Measurements from ENCODE around the gene AGA. TPM values are rescaled to one million over a fixed set of nuclear protein-coding genes. Genes with fewer than 3 reads are reported as not detected.

The AGA gene
- total and polyA plus RNA-seq, 2 of the 13 experiments (the other 11 are each of a cell fraction or from before 2014, with no cell fraction given) = 21.9 to 22.3 TPM

DNA sequence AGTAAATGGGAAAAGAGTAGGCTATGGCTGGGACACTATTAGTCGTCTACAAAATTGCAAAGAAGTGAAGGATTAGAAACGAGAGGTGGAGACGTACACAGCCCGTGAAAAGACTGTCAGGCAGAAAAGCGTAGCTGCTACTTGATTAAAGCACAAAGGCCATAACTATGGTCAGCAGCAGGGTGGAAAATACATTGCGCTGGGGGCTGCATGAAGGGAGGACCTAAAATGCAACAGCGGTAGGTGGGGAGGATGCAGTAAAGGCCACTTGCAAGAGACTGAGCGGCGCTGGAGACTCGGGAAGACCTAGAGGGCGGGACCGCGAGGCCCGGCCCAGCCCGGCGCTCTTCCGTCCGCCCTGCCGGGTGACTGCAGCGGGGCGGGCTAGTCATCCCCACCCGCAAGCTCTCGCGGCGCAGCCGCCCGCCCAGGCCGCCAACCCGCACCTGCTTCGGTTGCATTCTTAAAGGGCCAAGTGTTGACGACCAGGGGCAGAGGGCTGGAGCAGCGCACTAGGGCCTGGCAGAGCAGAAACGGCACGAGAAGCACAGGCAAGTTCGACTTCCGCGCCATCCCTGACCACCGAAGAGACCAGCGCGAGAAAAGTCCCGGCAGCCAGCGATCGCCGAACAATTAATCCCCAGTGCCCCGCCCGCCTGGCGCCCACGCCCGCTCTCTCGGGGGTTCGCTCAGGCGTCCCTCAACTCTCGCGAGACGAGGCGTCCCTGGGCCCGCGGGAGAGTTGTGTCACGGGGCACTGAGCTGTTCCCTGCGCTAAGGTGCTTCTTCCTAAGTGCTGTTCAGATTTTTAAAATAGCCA is at the start of gene AGA (continued):
- TF ChIP-seq, protein P1, sequence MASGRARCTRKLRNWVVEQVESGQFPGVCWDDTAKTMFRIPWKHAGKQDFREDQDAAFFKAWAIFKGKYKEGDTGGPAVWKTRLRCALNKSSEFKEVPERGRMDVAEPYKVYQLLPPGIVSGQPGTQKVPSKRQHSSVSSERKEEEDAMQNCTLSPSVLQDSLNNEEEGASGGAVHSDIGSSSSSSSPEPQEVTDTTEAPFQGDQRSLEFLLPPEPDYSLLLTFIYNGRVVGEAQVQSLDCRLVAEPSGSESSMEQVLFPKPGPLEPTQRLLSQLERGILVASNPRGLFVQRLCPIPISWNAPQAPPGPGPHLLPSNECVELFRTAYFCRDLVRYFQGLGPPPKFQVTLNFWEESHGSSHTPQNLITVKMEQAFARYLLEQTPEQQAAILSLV (CRISPR knock-in tag; IDR thresholded peaks at IDR 0.05; ENCODE audit: borderline replicate concordance) = peak; percentile 54; the same call in 1 of the 2 replicates
- TF ChIP-seq, protein P2, sequence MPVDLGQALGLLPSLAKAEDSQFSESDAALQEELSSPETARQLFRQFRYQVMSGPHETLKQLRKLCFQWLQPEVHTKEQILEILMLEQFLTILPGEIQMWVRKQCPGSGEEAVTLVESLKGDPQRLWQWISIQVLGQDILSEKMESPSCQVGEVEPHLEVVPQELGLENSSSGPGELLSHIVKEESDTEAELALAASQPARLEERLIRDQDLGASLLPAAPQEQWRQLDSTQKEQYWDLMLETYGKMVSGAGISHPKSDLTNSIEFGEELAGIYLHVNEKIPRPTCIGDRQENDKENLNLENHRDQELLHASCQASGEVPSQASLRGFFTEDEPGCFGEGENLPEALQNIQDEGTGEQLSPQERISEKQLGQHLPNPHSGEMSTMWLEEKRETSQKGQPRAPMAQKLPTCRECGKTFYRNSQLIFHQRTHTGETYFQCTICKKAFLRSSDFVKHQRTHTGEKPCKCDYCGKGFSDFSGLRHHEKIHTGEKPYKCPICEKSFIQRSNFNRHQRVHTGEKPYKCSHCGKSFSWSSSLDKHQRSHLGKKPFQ (CRISPR knock-in tag; IDR thresholded peaks at IDR 0.05; ENCODE audit: insufficient replicate concordance) = peak; percentile 17
- TF ChIP-seq MBNL3 (CRISPR knock-in tag; conservative IDR thresholded peaks at IDR 0.05) = no peak
- peak; percentile 62; the same call in 1 of the 2 replicates for TF ChIP-seq MIER3 (CRISPR knock-in tag; IDR thresholded peaks at IDR 0.05; ENCODE audit: borderline replicate concordance)
- TF ChIP-seq, protein P3, sequence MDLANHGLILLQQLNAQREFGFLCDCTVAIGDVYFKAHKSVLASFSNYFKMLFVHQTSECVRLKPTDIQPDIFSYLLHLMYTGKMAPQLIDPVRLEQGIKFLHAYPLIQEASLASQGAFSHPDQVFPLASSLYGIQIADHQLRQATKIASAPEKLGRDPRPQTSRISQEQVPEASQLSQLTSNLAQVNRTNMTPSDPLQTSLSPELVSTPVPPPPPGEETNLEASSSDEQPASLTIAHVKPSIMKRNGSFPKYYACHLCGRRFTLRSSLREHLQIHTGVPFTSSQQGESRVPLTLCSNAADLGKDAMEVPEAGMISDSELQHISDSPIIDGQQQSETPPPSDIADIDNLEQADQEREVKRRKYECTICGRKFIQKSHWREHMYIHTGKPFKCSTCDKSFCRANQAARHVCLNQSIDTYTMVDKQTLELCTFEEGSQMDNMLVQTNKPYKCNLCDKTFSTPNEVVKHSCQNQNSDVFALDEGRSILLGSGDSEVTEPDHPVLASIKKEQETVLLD (CRISPR knock-in tag; IDR thresholded peaks at IDR 0.05; ENCODE audit: low read depth) = 0 out of 2 replicates have a peak, but pooled peaks have one; percentile 42
- 0 out of 2 replicates have a peak, but pooled peaks have one; percentile 17 for TF ChIP-seq ZNF331 (CRISPR knock-in tag; IDR thresholded peaks at IDR 0.05)
- no peak for TF ChIP-seq SRSF4 (IDR thresholded peaks at IDR 0.05; ENCODE audit: low read depth, low read length, poor library complexity, severe bottlenecking)
- no peak for TF ChIP-seq ZNF44 (CRISPR knock-in tag; IDR thresholded peaks at IDR 0.05)
- peak; percentile 56 for TF ChIP-seq ZC3H13 (CRISPR knock-in tag; IDR thresholded peaks at IDR 0.05)
- TF ChIP-seq, protein P4, sequence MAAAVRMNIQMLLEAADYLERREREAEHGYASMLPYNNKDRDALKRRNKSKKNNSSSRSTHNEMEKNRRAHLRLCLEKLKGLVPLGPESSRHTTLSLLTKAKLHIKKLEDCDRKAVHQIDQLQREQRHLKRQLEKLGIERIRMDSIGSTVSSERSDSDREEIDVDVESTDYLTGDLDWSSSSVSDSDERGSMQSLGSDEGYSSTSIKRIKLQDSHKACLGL (CRISPR knock-in tag; IDR thresholded peaks at IDR 0.05) = peak; percentile 59; the same call in 1 of the 2 replicates
- TF ChIP-seq, protein P5, sequence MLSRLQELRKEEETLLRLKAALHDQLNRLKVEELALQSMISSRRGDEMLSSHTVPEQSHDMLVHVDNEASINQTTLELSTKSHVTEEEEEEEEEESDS (CRISPR knock-in tag; IDR thresholded peaks at IDR 0.05; ENCODE audit: borderline replicate concordance) = 0 out of 2 replicates have a peak, but pooled peaks have one; percentile 30
- TF ChIP-seq ZBTB42 (CRISPR knock-in tag; IDR thresholded peaks at IDR 0.05) = no peak
- TF ChIP-seq, protein P6, sequence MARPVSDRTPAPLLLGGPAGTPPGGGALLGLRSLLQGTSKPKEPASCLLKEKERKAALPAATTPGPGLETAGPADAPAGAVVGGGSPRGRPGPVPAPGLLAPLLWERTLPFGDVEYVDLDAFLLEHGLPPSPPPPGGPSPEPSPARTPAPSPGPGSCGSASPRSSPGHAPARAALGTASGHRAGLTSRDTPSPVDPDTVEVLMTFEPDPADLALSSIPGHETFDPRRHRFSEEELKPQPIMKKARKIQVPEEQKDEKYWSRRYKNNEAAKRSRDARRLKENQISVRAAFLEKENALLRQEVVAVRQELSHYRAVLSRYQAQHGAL (CRISPR knock-in tag; IDR thresholded peaks at IDR 0.05; ENCODE audit: not compliant biosample characterization) = peak; percentile 76
- 0 out of 2 replicates have a peak, but pooled peaks have one; percentile 12 for TF ChIP-seq ZNF766 (CRISPR knock-in tag; IDR thresholded peaks at IDR 0.05; ENCODE audit: borderline replicate concordance)
- peak; percentile 44; the same call in 1 of the 2 replicates for TF ChIP-seq JUND (CRISPR knock-in tag; IDR thresholded peaks at IDR 0.05)
- TF ChIP-seq, protein P7, sequence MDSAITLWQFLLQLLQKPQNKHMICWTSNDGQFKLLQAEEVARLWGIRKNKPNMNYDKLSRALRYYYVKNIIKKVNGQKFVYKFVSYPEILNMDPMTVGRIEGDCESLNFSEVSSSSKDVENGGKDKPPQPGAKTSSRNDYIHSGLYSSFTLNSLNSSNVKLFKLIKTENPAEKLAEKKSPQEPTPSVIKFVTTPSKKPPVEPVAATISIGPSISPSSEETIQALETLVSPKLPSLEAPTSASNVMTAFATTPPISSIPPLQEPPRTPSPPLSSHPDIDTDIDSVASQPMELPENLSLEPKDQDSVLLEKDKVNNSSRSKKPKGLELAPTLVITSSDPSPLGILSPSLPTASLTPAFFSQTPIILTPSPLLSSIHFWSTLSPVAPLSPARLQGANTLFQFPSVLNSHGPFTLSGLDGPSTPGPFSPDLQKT (CRISPR knock-in tag; IDR thresholded peaks at IDR 0.05; ENCODE audit: borderline replicate concordance) = no peak
- peak; percentile 54; the same call in 1 of the 2 replicates for TF ChIP-seq ZNF292 (CRISPR knock-in tag; IDR thresholded peaks at IDR 0.05; ENCODE audit: borderline replicate concordance, low read depth)
- TF ChIP-seq ZNF619 (CRISPR knock-in tag; IDR thresholded peaks at IDR 0.05) = peak; percentile 70; the same call in 1 of the 2 replicates
- TF ChIP-seq ETV5 (CRISPR knock-in tag; IDR thresholded peaks at IDR 0.05; ENCODE audit: borderline replicate concordance) = no peak
- TF ChIP-seq RORA (CRISPR knock-in tag; IDR thresholded peaks at IDR 0.05) = no peak

Data from HepG2 (cell line).